Breast epithelium (tissue), 4 donors: Measurements from ENCODE around the gene PRKCE. TPM values are rescaled to one million over a fixed set of nuclear protein-coding genes. Genes with fewer than 3 reads are reported as not detected.

ENCODE experiments used
- DNase-seq, 2 donors: peaks; one replicate each; pipeline ENCODE4 v3.0.0-alpha.2; 2019; ENCODE audit warnings: low spot score in 2 of 2
- H3K27ac ChIP-seq, 2 donors: fragments of 200-600 bp; sonication (generic) in 1 of 2; one replicate each; pipeline ENCODE4 v1.5.1; 2016 to 2019; ENCODE audit warnings: mild to moderate bottlenecking in 1 of 2
- H3K27me3 ChIP-seq, 2 donors: fragments of 200-600 bp; sonication (generic) in 1 of 2; one replicate each; pipeline versions ENCODE4 v1.5.1 to v1.6.0; 2017 to 2019; ENCODE audit warnings: control low read depth in 1 of 2, mild to moderate bottlenecking in 1 of 2
- H3K36me3 ChIP-seq: fragments of 200-600 bp; one replicate; pipeline ENCODE4 v1.5.1; 2019
- H3K4me1 ChIP-seq, 2 donors: fragments of 200-600 bp; sonication (generic); one replicate each; pipeline ENCODE4 v1.5.1; 2016 to 2019; ENCODE audit warnings: control low read depth in 1 of 2
- H3K4me3 ChIP-seq, 3 donors: fragments of 200-600 bp; sonication (generic); 1 replicate in 2 of 3; 2 replicates in 1 of 3; pipeline ENCODE4 v1.5.1; 2016 to 2019; ENCODE audit warnings: mild to moderate bottlenecking in 3 of 3, moderate library complexity in 2 of 3
- H3K9me3 ChIP-seq, 2 donors: fragments of 200-600 bp; sonication (generic) in 1 of 2; one replicate each; pipeline ENCODE4 v1.5.1; 2016 to 2019; ENCODE audit warnings: control low read depth in 1 of 2
- POLR2A ChIP-seq: fragments of 450-650 bp; IDR thresholded peaks from one replicate; pipeline ENCODE4 v1.6.1; 2016; ENCODE audit warnings: antibody characterized with exemption, mild to moderate bottlenecking, moderate library complexity
- POLR2AphosphoS5 ChIP-seq, 3 donors: sonication (generic); formaldehyde crosslinking; IDR thresholded peaks; one replicate each; pipeline ENCODE4 v1.6.1; 2017; ENCODE audit warnings: antibody characterized with exemption in 3 of 3
- intact Hi-C: fragments of 100-400 bp; cut with DNase I; formaldehyde crosslinking; loops from one replicate; pipeline ENCODE4 v1.15.1; 2023; ENCODE audit warnings: low total_unique reads
- total RNA-seq, 3 donors: library from RNA; depleted of rRNA; stranded (reverse); fragments of >200 nt; gene quantifications; one replicate each; pipeline ENCODE4 v1.1.0, GENCODE V29; 2016
- TF ChIP-seq, protein P1 (sequence below), 3 donors: fragments of 450-650 bp; IDR thresholded peaks; one replicate each; pipeline ENCODE4 v1.5.1; 2016 to 2017; ENCODE audit warnings: antibody characterized with exemption in 3 of 3, mild to moderate bottlenecking in 3 of 3, moderate library complexity in 3 of 3

Gene PRKCE
- total RNA-seq, 3 donors from 2014 or later = 20.6 to 34.0 (median 23.6) TPM

DNA sequence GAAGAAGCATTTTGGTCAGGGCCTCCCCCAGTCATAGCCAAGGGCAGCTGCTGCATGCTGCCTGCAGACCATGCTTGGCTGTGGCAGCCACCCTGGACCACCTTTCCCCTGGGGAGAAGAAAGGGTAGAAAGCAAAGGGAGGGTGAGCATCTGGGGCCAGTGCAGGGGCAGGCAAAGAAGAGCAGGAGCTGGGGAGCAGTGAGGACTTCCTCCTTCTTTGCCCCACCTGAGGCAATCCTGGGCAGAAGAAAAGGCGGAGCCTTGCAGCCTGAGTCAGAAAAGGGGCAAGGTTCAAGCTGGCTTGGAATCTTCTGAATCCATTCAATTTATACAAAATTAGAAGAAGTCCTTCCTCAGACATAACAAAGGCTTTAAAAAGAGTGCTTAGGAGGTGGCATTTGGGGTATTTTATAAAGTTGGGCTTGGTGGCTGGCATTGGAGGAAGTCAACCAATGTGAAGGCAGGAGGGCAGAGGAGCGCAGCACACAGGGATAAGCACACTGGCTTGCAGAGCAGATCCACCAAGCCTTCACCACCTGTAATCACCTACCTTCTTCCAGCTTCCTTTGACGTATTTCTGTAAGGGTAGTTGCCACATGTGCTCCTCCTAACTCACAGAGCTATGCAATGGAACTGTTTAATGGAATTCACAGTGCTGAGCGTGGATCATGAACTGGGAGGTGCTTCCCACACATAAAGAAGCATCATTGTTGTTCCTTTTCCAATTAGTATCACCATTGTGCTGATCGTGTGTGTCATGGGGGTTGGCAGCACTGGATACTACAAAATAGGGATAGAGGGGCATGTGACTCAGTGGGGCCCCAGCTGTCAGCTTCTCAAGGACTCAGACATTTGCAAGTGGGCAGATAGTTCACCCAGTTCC lies 491.3 kb downstream of the PRKCE start:
- H3K9me3 ChIP-seq = no peaks in the 10 kb centered on the region
- no peaks in the 10 kb centered on the region for H3K27me3 ChIP-seq
- no peaks in the 10 kb centered on the region for H3K4me1 ChIP-seq
- no peak overlapping the region for H3K27ac ChIP-seq
- no peak for TF ChIP-seq POLR2AphosphoS5 (IDR thresholded peaks at IDR 0.05)
- TF ChIP-seq, protein P1, sequence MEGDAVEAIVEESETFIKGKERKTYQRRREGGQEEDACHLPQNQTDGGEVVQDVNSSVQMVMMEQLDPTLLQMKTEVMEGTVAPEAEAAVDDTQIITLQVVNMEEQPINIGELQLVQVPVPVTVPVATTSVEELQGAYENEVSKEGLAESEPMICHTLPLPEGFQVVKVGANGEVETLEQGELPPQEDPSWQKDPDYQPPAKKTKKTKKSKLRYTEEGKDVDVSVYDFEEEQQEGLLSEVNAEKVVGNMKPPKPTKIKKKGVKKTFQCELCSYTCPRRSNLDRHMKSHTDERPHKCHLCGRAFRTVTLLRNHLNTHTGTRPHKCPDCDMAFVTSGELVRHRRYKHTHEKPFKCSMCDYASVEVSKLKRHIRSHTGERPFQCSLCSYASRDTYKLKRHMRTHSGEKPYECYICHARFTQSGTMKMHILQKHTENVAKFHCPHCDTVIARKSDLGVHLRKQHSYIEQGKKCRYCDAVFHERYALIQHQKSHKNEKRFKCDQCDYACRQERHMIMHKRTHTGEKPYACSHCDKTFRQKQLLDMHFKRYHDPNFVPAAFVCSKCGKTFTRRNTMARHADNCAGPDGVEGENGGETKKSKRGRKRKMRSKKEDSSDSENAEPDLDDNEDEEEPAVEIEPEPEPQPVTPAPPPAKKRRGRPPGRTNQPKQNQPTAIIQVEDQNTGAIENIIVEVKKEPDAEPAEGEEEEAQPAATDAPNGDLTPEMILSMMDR (IDR thresholded peaks at IDR 0.05) = no peak
- no peak for TF ChIP-seq POLR2A
- no peak for DNase-seq
- no peaks in the 10 kb centered on the region for H3K36me3 ChIP-seq
- H3K4me3 ChIP-seq = no peak overlapping the region
- intact Hi-C loops = no loop called here

DNA sequence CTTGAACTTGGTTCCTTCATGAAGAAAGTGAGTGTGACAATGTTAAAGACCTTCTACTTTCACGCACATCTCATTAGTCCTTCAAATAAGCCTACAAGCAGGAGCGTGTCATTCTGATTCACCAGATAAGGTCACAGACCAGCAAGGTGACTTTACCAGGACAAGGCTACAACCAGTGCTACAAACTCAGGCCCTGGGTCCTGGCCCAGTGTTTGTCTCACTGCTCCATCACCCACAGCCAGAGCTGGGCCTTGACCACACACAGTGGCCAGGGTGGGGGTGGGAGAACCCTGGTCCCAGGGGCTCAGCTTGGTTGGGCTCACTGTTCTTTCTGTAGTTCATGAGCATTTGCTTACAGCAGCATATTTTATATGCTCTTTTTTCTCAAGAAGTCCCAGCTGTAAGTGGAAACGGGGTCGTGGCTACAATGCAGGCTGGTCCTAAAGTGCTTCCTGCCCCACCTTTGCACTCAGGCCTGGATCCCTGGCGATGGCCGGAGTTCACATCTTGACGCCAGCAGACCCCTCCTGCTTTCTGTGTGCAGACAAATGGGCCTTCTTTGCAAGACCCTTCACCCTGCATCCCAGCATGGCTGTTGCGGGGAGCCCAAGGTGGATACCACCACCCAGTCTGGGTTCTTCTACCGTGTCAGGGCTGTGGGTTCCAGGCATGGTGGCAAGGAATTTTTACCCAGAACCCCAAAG lies 492.1 kb downstream of the PRKCE start:
- intact Hi-C loops = no loop called here
- no peak for TF ChIP-seq POLR2A
- TF ChIP-seq, protein P1 (IDR thresholded peaks at IDR 0.05) = no peak
- TF ChIP-seq POLR2AphosphoS5 (IDR thresholded peaks at IDR 0.05) = no peak
- Histone ChIP-seq H3K27me3 (no peaks in the 10 kb centered on the region), H3K4me1 (no peaks in the 10 kb centered on the region), H3K36me3 (no peaks in the 10 kb centered on the region), H3K4me3 (no peak overlapping the region), H3K27ac (no peak overlapping the region), H3K9me3 (no peaks in the 10 kb centered on the region)
- no peak for DNase-seq

DNA sequence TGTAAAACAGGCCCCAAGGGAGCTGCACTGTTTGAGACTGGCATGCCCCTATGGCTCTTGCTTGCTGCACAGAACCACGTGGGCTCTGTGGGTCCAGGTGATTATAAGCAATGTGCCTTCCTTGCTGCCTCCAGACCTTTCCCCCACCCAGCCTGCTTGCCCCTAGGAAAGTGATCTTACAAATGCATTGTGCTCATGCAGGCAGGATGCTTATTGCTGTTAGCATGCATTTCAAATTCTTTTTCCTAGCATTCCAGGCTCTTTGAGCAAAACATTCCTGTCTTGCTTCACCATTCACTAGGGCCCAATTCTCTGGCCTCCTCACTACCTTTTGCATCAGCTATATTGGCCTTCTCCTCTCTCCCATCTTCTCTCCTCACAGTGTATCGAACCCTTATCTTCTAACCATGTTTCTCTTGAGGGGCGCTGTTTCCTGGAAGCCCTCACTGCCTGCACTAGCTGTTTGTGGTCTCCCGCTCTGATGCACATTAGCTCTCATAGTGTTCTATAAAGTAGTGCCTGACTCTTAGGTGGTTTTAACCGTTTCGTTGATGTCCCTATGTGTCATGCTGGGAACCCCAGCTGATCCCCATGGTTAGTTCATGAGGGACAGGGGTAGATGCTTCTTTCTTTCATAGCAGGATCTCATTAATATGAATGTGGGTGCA lies 492.8 kb downstream of the PRKCE start:
- DNase-seq = no peak
- no peaks in the 10 kb centered on the region for H3K4me1 ChIP-seq
- no peaks in the 10 kb centered on the region for H3K36me3 ChIP-seq
- no peaks in the 10 kb centered on the region for H3K9me3 ChIP-seq
- TF ChIP-seq, protein P1 (IDR thresholded peaks at IDR 0.05) = no peak
- no peak for TF ChIP-seq POLR2AphosphoS5 (IDR thresholded peaks at IDR 0.05)
- TF ChIP-seq POLR2A = no peak
- H3K4me3 ChIP-seq = no peak overlapping the region
- no peaks in the 10 kb centered on the region for H3K27me3 ChIP-seq
- intact Hi-C loops = no loop called here
- H3K27ac ChIP-seq = no peak overlapping the region

DNA sequence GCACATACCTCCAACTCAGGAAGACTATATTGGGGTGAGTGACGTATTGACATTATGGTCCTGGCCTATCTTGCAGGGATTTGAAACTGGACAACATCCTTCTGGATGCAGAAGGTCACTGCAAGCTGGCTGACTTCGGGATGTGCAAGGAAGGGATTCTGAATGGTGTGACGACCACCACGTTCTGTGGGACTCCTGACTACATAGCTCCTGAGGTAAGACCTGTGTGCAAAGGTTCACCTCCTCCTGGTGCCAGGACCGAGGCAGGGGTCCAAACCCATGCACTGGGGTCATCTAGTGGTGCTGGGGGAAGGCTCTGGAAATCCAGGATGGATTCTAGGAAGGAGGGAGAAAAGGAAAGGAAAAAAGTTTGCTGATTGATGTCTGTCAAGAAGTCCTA lies 493.5 kb downstream of the PRKCE start:
- TF ChIP-seq POLR2A = no peak
- TF ChIP-seq, protein P1 (IDR thresholded peaks at IDR 0.05) = no peak
- TF ChIP-seq POLR2AphosphoS5 (IDR thresholded peaks at IDR 0.05) = no peak
- Histone ChIP-seq H3K36me3 (no peaks in the 10 kb centered on the region), H3K4me1 (no peaks in the 10 kb centered on the region), H3K27me3 (no peaks in the 10 kb centered on the region), H3K4me3 (no peak overlapping the region), H3K9me3 (no peaks in the 10 kb centered on the region), H3K27ac (no peak overlapping the region)
- intact Hi-C loops = no loop called here
- no peak for DNase-seq

DNA sequence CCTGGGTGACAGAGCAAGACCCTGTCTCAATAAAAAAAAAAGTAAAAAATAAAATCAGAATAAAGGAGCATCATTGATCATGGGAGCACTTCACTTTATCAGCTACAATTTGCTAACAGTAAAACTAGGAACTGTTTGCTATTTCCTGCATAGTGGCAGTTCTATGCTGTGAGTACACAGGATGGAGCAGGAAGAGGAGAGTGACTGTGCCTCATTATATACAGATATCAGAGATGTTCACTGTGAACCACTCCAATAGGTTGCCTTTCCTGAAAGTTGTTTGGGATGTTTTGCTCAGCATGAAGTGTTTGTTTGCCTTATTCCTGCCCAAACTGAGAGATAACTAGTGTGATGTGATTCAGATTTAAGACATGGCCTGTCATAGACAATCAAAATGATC lies 494.4 kb downstream of the PRKCE start:
- H3K4me1 ChIP-seq = no peaks in the 10 kb centered on the region
- H3K27me3 ChIP-seq = no peaks in the 10 kb centered on the region
- no peak overlapping the region for H3K27ac ChIP-seq
- no peak overlapping the region for H3K4me3 ChIP-seq
- no peaks in the 10 kb centered on the region for H3K9me3 ChIP-seq
- no peak for TF ChIP-seq POLR2A
- TF ChIP-seq, protein P1 (IDR thresholded peaks at IDR 0.05) = no peak
- no peak for TF ChIP-seq POLR2AphosphoS5 (IDR thresholded peaks at IDR 0.05)
- no peaks in the 10 kb centered on the region for H3K36me3 ChIP-seq
- intact Hi-C loops = no loop called here
- no peak for DNase-seq
